ENCODE data around the gene ERBB4. TPM values are rescaled to one million over a fixed set of nuclear protein-coding genes. Genes with fewer than 3 reads are reported as not detected.

The ERBB4 gene
- total and polyA plus RNA-seq, 2 of the 8 experiments (the other 6 are each of a cell fraction or from before 2014, with no cell fraction given): 0.34 to 1.3 TPM

DNA sequence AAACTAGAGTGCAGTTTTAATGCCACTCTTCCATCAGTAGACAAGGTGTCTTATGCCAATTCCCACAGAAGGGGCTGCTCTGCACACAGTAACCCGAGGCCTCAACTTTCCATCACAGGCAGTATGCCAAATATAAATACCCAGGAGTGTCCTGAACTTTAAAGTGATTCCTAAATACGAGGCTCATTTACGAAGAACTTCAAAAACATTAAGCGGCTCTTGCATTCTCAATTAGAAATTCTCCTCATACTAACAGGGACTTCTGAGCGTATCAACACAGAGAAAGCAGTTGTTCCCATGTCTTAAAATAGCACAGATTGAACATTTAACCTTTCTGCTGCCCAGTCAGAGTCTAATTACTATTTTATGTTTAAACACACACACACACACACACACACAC lies 638.6 kb downstream of the ERBB4 start (continued):
- TF ChIP-seq, protein P1, sequence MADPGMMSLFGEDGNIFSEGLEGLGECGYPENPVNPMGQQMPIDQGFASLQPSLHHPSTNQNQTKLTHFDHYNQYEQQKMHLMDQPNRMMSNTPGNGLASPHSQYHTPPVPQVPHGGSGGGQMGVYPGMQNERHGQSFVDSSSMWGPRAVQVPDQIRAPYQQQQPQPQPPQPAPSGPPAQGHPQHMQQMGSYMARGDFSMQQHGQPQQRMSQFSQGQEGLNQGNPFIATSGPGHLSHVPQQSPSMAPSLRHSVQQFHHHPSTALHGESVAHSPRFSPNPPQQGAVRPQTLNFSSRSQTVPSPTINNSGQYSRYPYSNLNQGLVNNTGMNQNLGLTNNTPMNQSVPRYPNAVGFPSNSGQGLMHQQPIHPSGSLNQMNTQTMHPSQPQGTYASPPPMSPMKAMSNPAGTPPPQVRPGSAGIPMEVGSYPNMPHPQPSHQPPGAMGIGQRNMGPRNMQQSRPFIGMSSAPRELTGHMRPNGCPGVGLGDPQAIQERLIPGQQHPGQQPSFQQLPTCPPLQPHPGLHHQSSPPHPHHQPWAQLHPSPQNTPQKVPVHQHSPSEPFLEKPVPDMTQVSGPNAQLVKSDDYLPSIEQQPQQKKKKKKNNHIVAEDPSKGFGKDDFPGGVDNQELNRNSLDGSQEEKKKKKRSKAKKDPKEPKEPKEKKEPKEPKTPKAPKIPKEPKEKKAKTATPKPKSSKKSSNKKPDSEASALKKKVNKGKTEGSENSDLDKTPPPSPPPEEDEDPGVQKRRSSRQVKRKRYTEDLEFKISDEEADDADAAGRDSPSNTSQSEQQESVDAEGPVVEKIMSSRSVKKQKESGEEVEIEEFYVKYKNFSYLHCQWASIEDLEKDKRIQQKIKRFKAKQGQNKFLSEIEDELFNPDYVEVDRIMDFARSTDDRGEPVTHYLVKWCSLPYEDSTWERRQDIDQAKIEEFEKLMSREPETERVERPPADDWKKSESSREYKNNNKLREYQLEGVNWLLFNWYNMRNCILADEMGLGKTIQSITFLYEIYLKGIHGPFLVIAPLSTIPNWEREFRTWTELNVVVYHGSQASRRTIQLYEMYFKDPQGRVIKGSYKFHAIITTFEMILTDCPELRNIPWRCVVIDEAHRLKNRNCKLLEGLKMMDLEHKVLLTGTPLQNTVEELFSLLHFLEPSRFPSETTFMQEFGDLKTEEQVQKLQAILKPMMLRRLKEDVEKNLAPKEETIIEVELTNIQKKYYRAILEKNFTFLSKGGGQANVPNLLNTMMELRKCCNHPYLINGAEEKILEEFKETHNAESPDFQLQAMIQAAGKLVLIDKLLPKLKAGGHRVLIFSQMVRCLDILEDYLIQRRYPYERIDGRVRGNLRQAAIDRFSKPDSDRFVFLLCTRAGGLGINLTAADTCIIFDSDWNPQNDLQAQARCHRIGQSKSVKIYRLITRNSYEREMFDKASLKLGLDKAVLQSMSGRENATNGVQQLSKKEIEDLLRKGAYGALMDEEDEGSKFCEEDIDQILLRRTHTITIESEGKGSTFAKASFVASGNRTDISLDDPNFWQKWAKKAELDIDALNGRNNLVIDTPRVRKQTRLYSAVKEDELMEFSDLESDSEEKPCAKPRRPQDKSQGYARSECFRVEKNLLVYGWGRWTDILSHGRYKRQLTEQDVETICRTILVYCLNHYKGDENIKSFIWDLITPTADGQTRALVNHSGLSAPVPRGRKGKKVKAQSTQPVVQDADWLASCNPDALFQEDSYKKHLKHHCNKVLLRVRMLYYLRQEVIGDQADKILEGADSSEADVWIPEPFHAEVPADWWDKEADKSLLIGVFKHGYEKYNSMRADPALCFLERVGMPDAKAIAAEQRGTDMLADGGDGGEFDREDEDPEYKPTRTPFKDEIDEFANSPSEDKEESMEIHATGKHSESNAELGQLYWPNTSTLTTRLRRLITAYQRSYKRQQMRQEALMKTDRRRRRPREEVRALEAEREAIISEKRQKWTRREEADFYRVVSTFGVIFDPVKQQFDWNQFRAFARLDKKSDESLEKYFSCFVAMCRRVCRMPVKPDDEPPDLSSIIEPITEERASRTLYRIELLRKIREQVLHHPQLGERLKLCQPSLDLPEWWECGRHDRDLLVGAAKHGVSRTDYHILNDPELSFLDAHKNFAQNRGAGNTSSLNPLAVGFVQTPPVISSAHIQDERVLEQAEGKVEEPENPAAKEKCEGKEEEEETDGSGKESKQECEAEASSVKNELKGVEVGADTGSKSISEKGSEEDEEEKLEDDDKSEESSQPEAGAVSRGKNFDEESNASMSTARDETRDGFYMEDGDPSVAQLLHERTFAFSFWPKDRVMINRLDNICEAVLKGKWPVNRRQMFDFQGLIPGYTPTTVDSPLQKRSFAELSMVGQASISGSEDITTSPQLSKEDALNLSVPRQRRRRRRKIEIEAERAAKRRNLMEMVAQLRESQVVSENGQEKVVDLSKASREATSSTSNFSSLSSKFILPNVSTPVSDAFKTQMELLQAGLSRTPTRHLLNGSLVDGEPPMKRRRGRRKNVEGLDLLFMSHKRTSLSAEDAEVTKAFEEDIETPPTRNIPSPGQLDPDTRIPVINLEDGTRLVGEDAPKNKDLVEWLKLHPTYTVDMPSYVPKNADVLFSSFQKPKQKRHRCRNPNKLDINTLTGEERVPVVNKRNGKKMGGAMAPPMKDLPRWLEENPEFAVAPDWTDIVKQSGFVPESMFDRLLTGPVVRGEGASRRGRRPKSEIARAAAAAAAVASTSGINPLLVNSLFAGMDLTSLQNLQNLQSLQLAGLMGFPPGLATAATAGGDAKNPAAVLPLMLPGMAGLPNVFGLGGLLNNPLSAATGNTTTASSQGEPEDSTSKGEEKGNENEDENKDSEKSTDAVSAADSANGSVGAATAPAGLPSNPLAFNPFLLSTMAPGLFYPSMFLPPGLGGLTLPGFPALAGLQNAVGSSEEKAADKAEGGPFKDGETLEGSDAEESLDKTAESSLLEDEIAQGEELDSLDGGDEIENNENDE (IDR thresholded peaks at IDR 0.05; ENCODE audit: insufficient replicate concordance, low read length): no peak
- no peak for TF ChIP-seq FOSL1 (IDR thresholded peaks at IDR 0.05; ENCODE audit: insufficient read depth, low read depth, low read length)
- TF ChIP-seq JUN (IDR thresholded peaks at IDR 0.05; ENCODE audit: low read depth, low read length): no peak
- TF ChIP-seq SRF (IDR thresholded peaks at IDR 0.05; ENCODE audit: low read depth, low read length): no peak
- no peak for TF ChIP-seq CBX8 (IDR thresholded peaks at IDR 0.05; ENCODE audit: borderline replicate concordance, low read depth, low read length)
- no peak for TF ChIP-seq NANOG (IDR thresholded peaks at IDR 0.05; ENCODE audit: insufficient read depth, low read depth, low read length, poor library complexity, severe bottlenecking)
- TF ChIP-seq, protein P2, sequence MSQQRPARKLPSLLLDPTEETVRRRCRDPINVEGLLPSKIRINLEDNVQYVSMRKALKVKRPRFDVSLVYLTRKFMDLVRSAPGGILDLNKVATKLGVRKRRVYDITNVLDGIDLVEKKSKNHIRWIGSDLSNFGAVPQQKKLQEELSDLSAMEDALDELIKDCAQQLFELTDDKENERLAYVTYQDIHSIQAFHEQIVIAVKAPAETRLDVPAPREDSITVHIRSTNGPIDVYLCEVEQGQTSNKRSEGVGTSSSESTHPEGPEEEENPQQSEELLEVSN (IDR thresholded peaks at IDR 0.05): no peak
- no peak for TF ChIP-seq HDAC2 (IDR thresholded peaks at IDR 0.05; ENCODE audit: borderline replicate concordance in 1 of 2, low read depth in 2 of 2, low read length in 2 of 2)
- TF ChIP-seq ZNF274 (IDR thresholded peaks at IDR 0.05; ENCODE audit: borderline replicate concordance, extremely low read depth, low read length): no peak
- TF ChIP-seq RBBP5 (IDR thresholded peaks at IDR 0.05; ENCODE audit: borderline replicate concordance, low read depth, low read length): no peak
- no peak for TF ChIP-seq SIRT6 (IDR thresholded peaks at IDR 0.05; ENCODE audit: low read length)
